ENCODE results near the gene CHN2. TPM values are rescaled to one million over a fixed set of nuclear protein-coding genes. Genes with fewer than 3 reads are reported as not detected.

The CHN2 gene
- polyA plus RNA-seq, 2 of the 4 experiments (the other 2 are of a cell fraction): 0.06 TPM; not detected in 1

DNA sequence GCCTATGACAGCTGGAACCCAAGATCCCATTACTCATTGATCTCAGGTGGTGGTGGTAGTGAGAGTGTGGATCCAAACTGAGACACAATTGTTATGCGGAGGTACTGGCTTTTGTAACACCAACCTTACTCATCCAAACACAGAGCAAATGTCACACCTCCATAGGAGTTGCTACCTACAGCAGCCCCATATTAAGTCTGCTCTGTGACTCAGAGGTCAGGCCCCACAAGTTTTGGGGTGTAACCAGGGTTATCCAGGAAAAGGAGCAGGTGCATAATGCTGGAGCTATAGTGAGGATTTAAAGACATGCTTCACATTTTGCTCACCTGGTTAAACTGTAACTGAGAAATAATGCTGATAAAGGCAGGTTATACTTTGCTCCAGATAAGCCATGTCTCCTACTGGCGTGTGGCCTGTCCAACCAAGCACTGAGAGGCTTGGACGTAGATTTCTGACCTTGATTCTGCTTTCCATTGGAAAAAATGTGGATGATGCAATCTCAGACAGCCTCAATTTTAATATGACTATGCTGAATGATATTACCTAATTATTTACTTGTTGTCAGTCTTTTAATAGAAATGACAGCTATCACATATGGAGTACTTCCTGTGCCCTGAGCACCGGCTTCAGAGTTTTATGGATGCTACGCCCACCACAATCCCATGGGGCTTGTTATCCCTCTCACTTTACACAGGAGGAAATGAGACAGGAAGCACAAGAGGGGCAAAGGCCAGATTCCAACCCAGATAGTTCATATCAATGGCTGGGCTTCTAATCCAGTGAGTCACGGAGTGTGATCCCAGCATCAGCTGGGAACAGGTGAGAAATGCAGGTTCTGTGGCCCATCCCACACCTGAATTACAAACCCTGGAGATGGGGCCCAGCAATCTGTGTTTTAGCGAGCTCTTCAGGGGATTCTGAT is 181.3 kb downstream of the CHN2 start:
- ATAC-seq (no peak), FAIRE-seq (no peak), DNase-seq (ENCODE audit: low read depth in 1 of 2, low spot score in 1 of 2) (peak in 1 of 2 experiments; percentile 5)
- Histone ChIP-seq H3K27ac (no peak overlapping the region), H3K4me3 (no peak overlapping the region), H3K4me2 (0 out of 3 replicates have a peak overlapping the region, but pooled peaks have one; percentile 13), H3K9me3 (no peaks in the 10 kb centered on the region), H3K4me1 (peaks cover 5% of the 10 kb centered on the region; the same call in 2 of the 3 replicates)
- 50% methylated on average over 7 of the region's 7 CpGs for WGBS (ENCODE audit: missing lambda C conversion rate)
- no peak for TF ChIP-seq JUN (IDR thresholded peaks at IDR 0.05)
- TF ChIP-seq PHF8 (IDR thresholded peaks at IDR 0.05; ENCODE audit: borderline replicate concordance, low read depth): no peak
- no peak for TF ChIP-seq CBX2 (IDR thresholded peaks at IDR 0.05; ENCODE audit: borderline replicate concordance, low read depth)
- TF ChIP-seq, protein P1, sequence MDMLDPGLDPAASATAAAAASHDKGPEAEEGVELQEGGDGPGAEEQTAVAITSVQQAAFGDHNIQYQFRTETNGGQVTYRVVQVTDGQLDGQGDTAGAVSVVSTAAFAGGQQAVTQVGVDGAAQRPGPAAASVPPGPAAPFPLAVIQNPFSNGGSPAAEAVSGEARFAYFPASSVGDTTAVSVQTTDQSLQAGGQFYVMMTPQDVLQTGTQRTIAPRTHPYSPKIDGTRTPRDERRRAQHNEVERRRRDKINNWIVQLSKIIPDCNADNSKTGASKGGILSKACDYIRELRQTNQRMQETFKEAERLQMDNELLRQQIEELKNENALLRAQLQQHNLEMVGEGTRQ (IDR thresholded peaks at IDR 0.05): no peak
- TF ChIP-seq, protein P2, sequence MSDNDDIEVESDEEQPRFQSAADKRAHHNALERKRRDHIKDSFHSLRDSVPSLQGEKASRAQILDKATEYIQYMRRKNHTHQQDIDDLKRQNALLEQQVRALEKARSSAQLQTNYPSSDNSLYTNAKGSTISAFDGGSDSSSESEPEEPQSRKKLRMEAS (IDR thresholded peaks at IDR 0.05): no peak
- no peak for TF ChIP-seq EP300 (IDR thresholded peaks at IDR 0.05)
- TF ChIP-seq SMC3 (IDR thresholded peaks at IDR 0.05): no peak
- TF ChIP-seq RARB (CRISPR knock-in tag; IDR thresholded peaks at IDR 0.05): no peak
- TF ChIP-seq HMGXB4 (CRISPR knock-in tag; IDR thresholded peaks at IDR 0.05; ENCODE audit: borderline replicate concordance): no peak
- no peak for TF ChIP-seq CHD2 (IDR thresholded peaks at IDR 0.05; ENCODE audit: low read length, partially characterized antibody)
- TF ChIP-seq, protein P3, sequence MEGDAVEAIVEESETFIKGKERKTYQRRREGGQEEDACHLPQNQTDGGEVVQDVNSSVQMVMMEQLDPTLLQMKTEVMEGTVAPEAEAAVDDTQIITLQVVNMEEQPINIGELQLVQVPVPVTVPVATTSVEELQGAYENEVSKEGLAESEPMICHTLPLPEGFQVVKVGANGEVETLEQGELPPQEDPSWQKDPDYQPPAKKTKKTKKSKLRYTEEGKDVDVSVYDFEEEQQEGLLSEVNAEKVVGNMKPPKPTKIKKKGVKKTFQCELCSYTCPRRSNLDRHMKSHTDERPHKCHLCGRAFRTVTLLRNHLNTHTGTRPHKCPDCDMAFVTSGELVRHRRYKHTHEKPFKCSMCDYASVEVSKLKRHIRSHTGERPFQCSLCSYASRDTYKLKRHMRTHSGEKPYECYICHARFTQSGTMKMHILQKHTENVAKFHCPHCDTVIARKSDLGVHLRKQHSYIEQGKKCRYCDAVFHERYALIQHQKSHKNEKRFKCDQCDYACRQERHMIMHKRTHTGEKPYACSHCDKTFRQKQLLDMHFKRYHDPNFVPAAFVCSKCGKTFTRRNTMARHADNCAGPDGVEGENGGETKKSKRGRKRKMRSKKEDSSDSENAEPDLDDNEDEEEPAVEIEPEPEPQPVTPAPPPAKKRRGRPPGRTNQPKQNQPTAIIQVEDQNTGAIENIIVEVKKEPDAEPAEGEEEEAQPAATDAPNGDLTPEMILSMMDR (IDR thresholded peaks at IDR 0.05): no peak
- TF ChIP-seq, protein P4, sequence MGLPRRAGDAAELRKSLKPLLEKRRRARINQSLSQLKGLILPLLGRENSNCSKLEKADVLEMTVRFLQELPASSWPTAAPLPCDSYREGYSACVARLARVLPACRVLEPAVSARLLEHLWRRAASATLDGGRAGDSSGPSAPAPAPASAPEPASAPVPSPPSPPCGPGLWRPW (IDR thresholded peaks at IDR 0.05): no peak
- no peak for TF ChIP-seq ATOH8 (CRISPR knock-in tag; IDR thresholded peaks at IDR 0.05; ENCODE audit: low read depth)
- ChIA-PET CTCF (interaction anchor here (0.6 kb wide), 1 partner anchor 1573 kb away, joined by 3 read pairs; no protein-coding TSS in a partner anchor), POLR2A (no interaction called here)

DNA sequence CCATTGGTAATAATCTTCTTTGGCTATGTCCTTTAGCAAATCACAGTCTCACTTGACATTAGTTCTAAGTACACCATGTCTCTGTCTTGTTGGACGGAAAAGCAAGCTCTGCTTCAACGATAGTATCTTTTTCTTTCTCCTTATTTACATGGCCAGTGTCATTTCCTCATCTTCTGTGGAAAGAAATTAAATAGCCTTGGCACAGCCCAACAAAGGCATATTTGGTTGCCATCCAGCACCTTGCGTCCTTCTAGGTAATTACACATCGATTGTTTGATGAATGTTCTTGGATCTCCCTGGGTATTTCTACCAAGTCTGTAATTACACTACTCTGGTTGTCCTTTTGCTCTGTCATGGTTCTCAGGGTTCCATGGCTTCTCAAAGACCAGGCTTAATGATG is 183.1 kb downstream of the CHN2 start:
- CTCF ChIA-PET: interaction anchor here (0.8 to 1.1 kb wide), 2 partner anchors 18 to 450 kb away, joined by 3 read pairs; no protein-coding TSS in a partner anchor
- POLR2A ChIA-PET: no interaction called here
- Histone ChIP-seq H3K4me1 (peaks cover 5% of the 10 kb centered on the region; the same call in 2 of the 3 replicates), H3K9me3 (no peaks in the 10 kb centered on the region), H3K4me2 (no peak overlapping the region), H3K27ac (no peak overlapping the region), H3K4me3 (no peak overlapping the region)
- no peak for ATAC-seq
- no peak for FAIRE-seq
- 70% methylated on average over 4 of the region's 4 CpGs for WGBS (ENCODE audit: missing lambda C conversion rate)
- no peak for DNase-seq (ENCODE audit: low read depth in 1 of 2, low spot score in 1 of 2)
- TF ChIP-seq TP53 (CRISPR knock-in tag; IDR thresholded peaks at IDR 0.05): no peak
- no peak for TF ChIP-seq MYC (IDR thresholded peaks at IDR 0.05; ENCODE audit: borderline replicate concordance, low read length)
- TF ChIP-seq GATA3 (IDR thresholded peaks at IDR 0.05; ENCODE audit: borderline replicate concordance): no peak
- TF ChIP-seq KDM1A (IDR thresholded peaks at IDR 0.05; ENCODE audit: low read depth): no peak
- TF ChIP-seq, protein P3 (IDR thresholded peaks at IDR 0.05): no peak
- no peak for TF ChIP-seq NFE2L2 (conservative IDR thresholded peaks at IDR 0.05; ENCODE audit: low read length)
- TF ChIP-seq FOSL2 (IDR thresholded peaks at IDR 0.05): no peak
- no peak for TF ChIP-seq FOSL2 (CRISPR knock-in tag; IDR thresholded peaks at IDR 0.05)
- no peak for TF ChIP-seq HEYL (CRISPR knock-in tag; IDR thresholded peaks at IDR 0.05)
- TF ChIP-seq REST (IDR thresholded peaks at IDR 0.05): no peak
- TF ChIP-seq POLR2AphosphoS2 (conservative IDR thresholded peaks at IDR 0.05; ENCODE audit: low read length): no peak

Data from A549 (cell line).